Neuronal stem cell (in vitro differentiated cells): ENCODE measurements around the gene UBE2C.

Source experiments
- DNase-seq: peaks from one replicate; pipeline ENCODE4 v3.0.0-alpha.2; 2013; ENCODE audit warnings: low spot score
- H2AFZ ChIP-seq: one replicate; pipeline ENCODE4 v1.6.1; 2013; ENCODE audit warnings: mild to moderate bottlenecking, low read length, inconsistent platforms
- H2AK5ac ChIP-seq: 2 replicates; pipeline ENCODE4 v1.6.1; 2013; ENCODE audit warnings: low read depth, mild to moderate bottlenecking, inconsistent platforms, low read length, moderate library complexity, mixed read lengths
- H2BK120ac ChIP-seq: 2 replicates; pipeline ENCODE4 v1.6.1; 2013; ENCODE audit warnings: low read depth, mild to moderate bottlenecking, inconsistent platforms, low read length, moderate library complexity, mixed read lengths
- H2BK12ac ChIP-seq: one replicate; pipeline ENCODE4 v1.6.1; 2013; ENCODE audit warnings: low read length, inconsistent platforms
- H2BK15ac ChIP-seq: 2 replicates; pipeline ENCODE4 v1.6.1; 2013; ENCODE audit warnings: mild to moderate bottlenecking, low read length, inconsistent platforms, mixed read lengths
- H2BK5ac ChIP-seq: one replicate; pipeline ENCODE4 v1.6.1; 2013; ENCODE audit warnings: inconsistent platforms, mild to moderate bottlenecking, low read length, moderate library complexity
- H3K14ac ChIP-seq: one replicate; pipeline ENCODE4 v1.6.1; 2013; ENCODE audit warnings: low read length, inconsistent platforms
- H3K18ac ChIP-seq: 2 replicates; pipeline ENCODE4 v1.6.1; 2013; ENCODE audit warnings: low read length, inconsistent platforms
- H3K23ac ChIP-seq: 2 replicates; pipeline ENCODE4 v1.6.1; 2013; ENCODE audit warnings: low read depth, mild to moderate bottlenecking, mixed read lengths, low read length, inconsistent platforms; ENCODE audit not compliant: poor library complexity
- H3K27ac ChIP-seq: replicated peaks from 3 replicates; pipeline ENCODE4 v1.5.1; 2013; ENCODE audit warnings: low read length, inconsistent platforms
- H3K27me3 ChIP-seq, 3 experiments: 2 replicates each; pipeline ENCODE4 v1.6.1; 2013; ENCODE audit warnings: low read length in 3 of 3, mild to moderate bottlenecking in 2 of 3, inconsistent platforms in 1 of 3, low read depth in 1 of 3, mixed read lengths in 1 of 3, moderate library complexity in 1 of 3; ENCODE audit not compliant: control insufficient read depth in 3 of 3, insufficient read depth in 3 of 3
- H3K36me3 ChIP-seq, 2 donors: replicated peaks in 1 of 2; 2 replicates each; pipeline ENCODE4 v1.6.1; 2013; ENCODE audit warnings: low read length in 2 of 2; ENCODE audit not compliant: control insufficient read depth in 2 of 2, insufficient read depth in 2 of 2
- H3K4ac ChIP-seq: 2 replicates; pipeline ENCODE4 v1.6.1; 2013; ENCODE audit warnings: inconsistent platforms, mild to moderate bottlenecking, low read length, moderate library complexity
- H3K4me1 ChIP-seq, 2 donors: 1 replicate in 1 of 2; 2 replicates in 1 of 2; pipeline ENCODE4 v1.6.1; 2013; ENCODE audit warnings: low read length in 2 of 2, low read depth in 1 of 2; ENCODE audit not compliant: control insufficient read depth in 2 of 2, insufficient read depth in 1 of 2
- H3K4me2 ChIP-seq: one replicate; pipeline ENCODE4 v1.6.1; 2013; ENCODE audit warnings: mild to moderate bottlenecking, low read length, inconsistent platforms; ENCODE audit not compliant: insufficient read depth, poor library complexity, severe bottlenecking
- H3K4me3 ChIP-seq, 2 donors: 2 replicates each; pipeline ENCODE4 v1.5.1; 2013; ENCODE audit warnings: low read length in 2 of 2, mild to moderate bottlenecking in 2 of 2, inconsistent platforms in 1 of 2, moderate library complexity in 1 of 2
- H3K79me1 ChIP-seq: one replicate; pipeline ENCODE4 v1.6.1; 2013; ENCODE audit warnings: low read depth, mild to moderate bottlenecking, inconsistent platforms, low read length, moderate library complexity
- H3K9ac ChIP-seq: one replicate; pipeline ENCODE4 v1.6.1; 2013; ENCODE audit warnings: mild to moderate bottlenecking, low read depth, low read length, inconsistent platforms; ENCODE audit not compliant: poor library complexity
- H3K9me3 ChIP-seq, 2 donors: replicated peaks in 1 of 2; 2 replicates each; pipeline versions ENCODE3 to v1.6.1; 2013; ENCODE audit warnings: low read length in 2 of 2, mild to moderate bottlenecking in 2 of 2, inconsistent platforms in 1 of 2, low read depth in 1 of 2, mixed read lengths in 1 of 2, moderate library complexity in 1 of 2; ENCODE audit not compliant: control insufficient read depth in 2 of 2, insufficient read depth in 1 of 2
- H4K8ac ChIP-seq: one replicate; pipeline ENCODE4 v1.6.1; 2013; ENCODE audit warnings: low read depth, mild to moderate bottlenecking, inconsistent platforms, low read length, moderate library complexity
- H4K91ac ChIP-seq: one replicate; pipeline ENCODE4 v1.6.1; 2013; ENCODE audit warnings: low read length, low read depth, mild to moderate bottlenecking, inconsistent platforms; ENCODE audit not compliant: poor library complexity
- WGBS, 2 donors: extraction: QIAGEN DNeasy Blood & Tissue Kit; methylation state at CpG; one replicate each; pipeline ENCODE4 v1.1.7; 2013; ENCODE audit warnings: missing lambda C conversion rate in 2 of 2, mixed read lengths in 1 of 2; ENCODE audit not compliant: insufficient read length in 2 of 2, insufficient replicate concordance in 1 of 2; ENCODE audit errors: extremely low coverage in 2 of 2; 5-methylcytosine and 5-hydroxymethylcytosine counted together

Gene UBE2C

GRCh38 chr20:45818239-45818638, 5.8 kb downstream of the UBE2C start:
- Histone ChIP-seq H3K27ac (no peak overlapping the region), H3K27me3 (peaks cover 0 to 12% (median 0%) of the 10 kb centered on the region in 3 experiments), H2BK120ac (no peak overlapping the region), H3K4me2 (no peak overlapping the region), H4K91ac (no peak overlapping the region), H3K9ac (no peak overlapping the region), H3K4me3 (no peak overlapping the region), H2BK15ac (no peak overlapping the region), H2AK5ac (no peak overlapping the region), H2BK12ac (no peak overlapping the region), H2BK5ac (no peak overlapping the region), H3K4ac (no peak overlapping the region), H3K18ac (no peak overlapping the region), H4K8ac (no peak overlapping the region), H3K36me3 (peaks cover 27 to 42% of the 10 kb centered on the region in 2 donors), H3K79me1 (peaks cover 3% of the 10 kb centered on the region), H3K23ac (no peak overlapping the region), H2AFZ (no peak overlapping the region), H3K14ac (no peak overlapping the region), H3K4me1 (peaks cover 3 to 8% of the 10 kb centered on the region in 2 donors), H3K9me3 (no peaks in the 10 kb centered on the region)
- DNase-seq, result no peak
- no CpG with 5 or more reads among the region's 3 CpGs for WGBS, 2 donors

DNA sequence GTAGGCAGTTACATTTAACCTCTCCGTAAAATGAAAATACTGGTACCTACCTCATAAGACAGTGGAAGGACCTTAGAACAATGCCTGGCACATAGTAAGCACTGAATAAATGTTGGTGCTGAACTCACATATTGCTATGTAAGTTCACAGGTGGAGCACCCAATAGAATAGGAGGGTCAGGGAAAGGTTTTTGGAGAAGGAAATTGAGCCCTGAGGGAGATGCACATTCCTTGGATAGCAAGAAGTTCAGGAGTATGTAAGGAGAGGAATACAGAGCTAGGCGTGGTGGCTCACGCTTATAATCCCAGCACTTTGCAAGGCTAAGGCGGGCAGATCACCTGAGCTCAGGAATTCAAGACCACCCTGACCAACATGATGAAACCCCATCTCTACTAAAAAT, 7.0 kb downstream of the UBE2C start:
- H2BK12ac ChIP-seq, result no peak overlapping the region
- no peak overlapping the region for H3K9ac ChIP-seq
- no peak overlapping the region for H3K4me2 ChIP-seq
- H2BK15ac ChIP-seq, result no peak overlapping the region
- H2AK5ac ChIP-seq, result no peak overlapping the region
- no peaks in the 10 kb centered on the region for H3K79me1 ChIP-seq
- no peak overlapping the region for H3K27ac ChIP-seq
- no peak for DNase-seq
- H3K9me3 ChIP-seq, result peaks cover 0 to 3% of the 10 kb centered on the region in 2 donors
- no peak overlapping the region for H3K23ac ChIP-seq
- no peak overlapping the region for H3K4me3 ChIP-seq
- H4K8ac ChIP-seq, result no peak overlapping the region
- no peak overlapping the region for H3K4ac ChIP-seq
- H3K36me3 ChIP-seq, result peaks cover 20 to 30% of the 10 kb centered on the region in 2 donors
- peaks cover 0 to 7% of the 10 kb centered on the region in 2 donors for H3K4me1 ChIP-seq
- peaks cover 0 to 24% (median 3%) of the 10 kb centered on the region in 3 experiments for H3K27me3 ChIP-seq
- H4K91ac ChIP-seq, result no peak overlapping the region
- no peak overlapping the region for H3K14ac ChIP-seq
- no peak overlapping the region for H2BK5ac ChIP-seq
- WGBS, 2 donors, result no CpG with 5 or more reads among the region's 4 CpGs
- no peak overlapping the region for H2BK120ac ChIP-seq
- no peak overlapping the region for H3K18ac ChIP-seq
- no peak overlapping the region for H2AFZ ChIP-seq

GRCh38 chr20:45821947-45822346, 9.5 kb downstream of the UBE2C start:
- H3K4ac ChIP-seq, result no peak overlapping the region
- H4K91ac ChIP-seq, result no peak overlapping the region
- no peak overlapping the region for H2BK5ac ChIP-seq
- H3K4me3 ChIP-seq, result no peak overlapping the region
- no peak overlapping the region for H3K14ac ChIP-seq
- H2BK12ac ChIP-seq, result no peak overlapping the region
- H3K79me1 ChIP-seq, result no peaks in the 10 kb centered on the region
- no peak for DNase-seq
- H3K4me1 ChIP-seq, result peaks cover 8 to 11% of the 10 kb centered on the region in 2 donors
- H3K27me3 ChIP-seq, result peaks cover 0 to 24% (median 3%) of the 10 kb centered on the region in 3 experiments
- H2BK120ac ChIP-seq, result no peak overlapping the region
- no peak overlapping the region for H3K23ac ChIP-seq
- H3K9ac ChIP-seq, result no peak overlapping the region
- H4K8ac ChIP-seq, result no peak overlapping the region
- no peak overlapping the region for H2AK5ac ChIP-seq
- no peak overlapping the region for H2AFZ ChIP-seq
- no peak overlapping the region for H3K4me2 ChIP-seq
- H3K36me3 ChIP-seq, result peaks cover 5 to 8% of the 10 kb centered on the region in 2 donors
- H3K27ac ChIP-seq, result no peak overlapping the region
- H2BK15ac ChIP-seq, result no peak overlapping the region
- H3K18ac ChIP-seq, result no peak overlapping the region
- H3K9me3 ChIP-seq, result peaks cover 0 to 3% of the 10 kb centered on the region in 2 donors
- no CpG with 5 or more reads among the region's 2 CpGs for WGBS, 2 donors

GRCh38 chr20:45822857-45823256, 10.4 kb downstream of the UBE2C start:
- Histone ChIP-seq H3K4ac (no peak overlapping the region), H4K8ac (no peak overlapping the region), H3K27ac (no peak overlapping the region), H2BK15ac (peak overlapping the region; percentile 84), H3K4me1 (peaks cover 8 to 11% of the 10 kb centered on the region in 2 donors), H3K79me1 (no peaks in the 10 kb centered on the region), H2AK5ac (no peak overlapping the region), H2BK120ac (no peak overlapping the region), H3K4me3 (no peak overlapping the region), H3K36me3 (no peaks in the 10 kb centered on the region), H2BK12ac (no peak overlapping the region), H3K14ac (no peak overlapping the region), H2BK5ac (no peak overlapping the region), H3K4me2 (no peak overlapping the region), H2AFZ (no peak overlapping the region), H3K18ac (peak overlapping the region; percentile 63), H3K23ac (peak overlapping the region; percentile 92), H4K91ac (peak overlapping the region; percentile 50), H3K27me3 (peaks cover 0 to 24% (median 3%) of the 10 kb centered on the region in 3 experiments), H3K9me3 (peaks cover 0 to 3% of the 10 kb centered on the region in 2 donors), H3K9ac (no peak overlapping the region)
- DNase-seq, result no peak
- WGBS, 2 donors, result no CpG with 5 or more reads among the region's 24 CpGs
